Measurements from ENCODE around the gene UBAC2. TPM values are rescaled to one million over a fixed set of nuclear protein-coding genes. Genes with fewer than 3 reads are reported as not detected.
A peak's percentile ranks its signal among the peaks of the same experiment; 100 is the strongest.

The UBAC2 gene
- total and polyA plus RNA-seq, 2 experiments from 2014 or later = 78.2 to 83.1 TPM

DNA sequence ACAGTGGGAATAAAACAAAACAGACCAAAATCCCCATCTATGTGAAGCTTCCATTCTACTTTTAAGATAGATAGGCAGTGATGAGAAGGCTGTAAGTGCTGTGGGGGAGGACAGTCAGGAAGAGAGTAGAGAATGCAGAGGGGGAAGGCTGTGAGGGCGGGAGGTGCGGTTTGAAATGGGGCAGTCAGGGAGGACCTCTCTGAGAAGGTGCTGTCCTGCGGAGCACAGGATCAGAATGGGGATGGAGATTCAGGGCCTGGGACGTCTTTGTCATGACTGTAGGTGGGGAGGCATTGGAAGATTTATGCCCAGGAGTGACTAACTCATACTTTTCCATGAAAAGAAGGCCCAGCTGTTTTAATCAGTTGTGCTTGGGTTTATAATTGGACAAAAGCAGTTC is 110.5 kb downstream of the UBAC2 start:
- H3K36me3 ChIP-seq (replicated peaks; ENCODE audit: insufficient read depth, low read depth) = no peaks in the 10 kb centered on the region
- no peak overlapping the region for H2AFZ ChIP-seq
- DNase-seq (ENCODE audit: low spot score) = no peak
- no peak overlapping the region for H3K4me3 ChIP-seq
- H3K79me2 ChIP-seq = peaks cover 7% of the 10 kb centered on the region
- H3K9me3 ChIP-seq (ENCODE audit: low read depth) = no peaks in the 10 kb centered on the region
- H4K20me1 ChIP-seq (ENCODE audit: insufficient read depth, poor library complexity, severe bottlenecking) = no peaks in the 10 kb centered on the region
- H3K9me2 ChIP-seq (replicated peaks; ENCODE audit: insufficient read depth) = no peaks in the 10 kb centered on the region
- no peak overlapping the region for H3K4me2 ChIP-seq
- TF ChIP-seq EZH2phosphoT487 (IDR thresholded peaks at IDR 0.05; ENCODE audit: low read depth, severe bottlenecking, unreplicated experiment) = no peak
- TF ChIP-seq, protein P1, sequence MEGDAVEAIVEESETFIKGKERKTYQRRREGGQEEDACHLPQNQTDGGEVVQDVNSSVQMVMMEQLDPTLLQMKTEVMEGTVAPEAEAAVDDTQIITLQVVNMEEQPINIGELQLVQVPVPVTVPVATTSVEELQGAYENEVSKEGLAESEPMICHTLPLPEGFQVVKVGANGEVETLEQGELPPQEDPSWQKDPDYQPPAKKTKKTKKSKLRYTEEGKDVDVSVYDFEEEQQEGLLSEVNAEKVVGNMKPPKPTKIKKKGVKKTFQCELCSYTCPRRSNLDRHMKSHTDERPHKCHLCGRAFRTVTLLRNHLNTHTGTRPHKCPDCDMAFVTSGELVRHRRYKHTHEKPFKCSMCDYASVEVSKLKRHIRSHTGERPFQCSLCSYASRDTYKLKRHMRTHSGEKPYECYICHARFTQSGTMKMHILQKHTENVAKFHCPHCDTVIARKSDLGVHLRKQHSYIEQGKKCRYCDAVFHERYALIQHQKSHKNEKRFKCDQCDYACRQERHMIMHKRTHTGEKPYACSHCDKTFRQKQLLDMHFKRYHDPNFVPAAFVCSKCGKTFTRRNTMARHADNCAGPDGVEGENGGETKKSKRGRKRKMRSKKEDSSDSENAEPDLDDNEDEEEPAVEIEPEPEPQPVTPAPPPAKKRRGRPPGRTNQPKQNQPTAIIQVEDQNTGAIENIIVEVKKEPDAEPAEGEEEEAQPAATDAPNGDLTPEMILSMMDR (IDR thresholded peaks at IDR 0.05; ENCODE audit: poor library complexity) = no peak
- no peak for TF ChIP-seq EZH2 (IDR thresholded peaks at IDR 0.05; ENCODE audit: borderline replicate concordance)
- no peaks in the 10 kb centered on the region for H3K27me3 ChIP-seq
- H3K27ac ChIP-seq = peak overlapping the region; percentile 53
- H3K4me1 ChIP-seq (ENCODE audit: insufficient read depth) = peaks cover 24% of the 10 kb centered on the region
- WGBS (ENCODE audit: low lambda C conversion rate, missing lambda C conversion rate) = 91% methylated on average over 4 of the region's 4 CpGs

DNA sequence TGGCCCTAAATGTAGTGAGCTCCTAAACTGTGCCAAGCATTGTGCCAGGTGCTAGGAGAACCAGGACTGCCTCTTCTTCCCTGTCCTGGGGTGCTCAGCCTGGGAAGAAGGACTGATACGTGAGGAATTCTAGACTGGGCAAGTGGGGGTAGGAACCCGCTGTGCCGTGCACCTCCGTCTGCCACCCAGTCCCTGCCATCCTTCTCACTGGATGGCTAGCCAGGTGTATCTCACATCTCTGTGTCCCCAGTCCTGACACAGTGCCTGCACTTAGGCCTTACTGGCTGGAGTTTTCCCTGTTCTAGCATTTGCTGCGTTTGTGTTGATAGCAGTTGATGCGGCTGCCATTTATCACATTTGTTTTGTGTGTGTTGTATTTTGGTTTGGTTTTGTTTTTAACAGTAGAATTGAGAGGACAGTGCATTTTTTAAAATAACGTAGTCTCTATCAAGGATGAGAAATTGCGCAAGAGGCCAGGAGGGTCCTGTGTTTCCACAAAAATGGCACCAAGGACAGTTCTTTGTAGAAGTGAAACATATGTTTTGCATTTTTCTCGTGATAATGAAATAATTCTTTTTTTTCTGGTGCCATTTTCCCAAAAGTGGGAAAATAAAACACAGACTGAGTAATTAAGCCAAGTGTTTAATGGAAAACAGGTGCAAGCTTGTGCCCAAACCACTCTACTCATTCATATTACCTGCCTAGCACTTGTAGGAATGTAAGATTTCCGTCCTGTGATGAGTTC is 111.3 kb downstream of the UBAC2 start:
- no peak overlapping the region for H2AFZ ChIP-seq
- H3K27me3 ChIP-seq = no peaks in the 10 kb centered on the region
- peaks cover 7% of the 10 kb centered on the region for H3K79me2 ChIP-seq
- no peak overlapping the region for H3K4me2 ChIP-seq
- DNase-seq (ENCODE audit: low spot score) = no peak
- no peaks in the 10 kb centered on the region for H3K9me3 ChIP-seq (ENCODE audit: low read depth)
- no peaks in the 10 kb centered on the region for H3K36me3 ChIP-seq (replicated peaks; ENCODE audit: insufficient read depth, low read depth)
- no peak overlapping the region for H3K4me3 ChIP-seq
- TF ChIP-seq, protein P1 (IDR thresholded peaks at IDR 0.05; ENCODE audit: poor library complexity) = no peak
- TF ChIP-seq EZH2 (IDR thresholded peaks at IDR 0.05; ENCODE audit: borderline replicate concordance) = no peak
- no peak for TF ChIP-seq EZH2phosphoT487 (IDR thresholded peaks at IDR 0.05; ENCODE audit: low read depth, severe bottlenecking, unreplicated experiment)
- H3K9me2 ChIP-seq (replicated peaks; ENCODE audit: insufficient read depth) = no peaks in the 10 kb centered on the region
- peak overlapping the region; percentile 11 for H3K27ac ChIP-seq
- 94% methylated on average over 10 of the region's 10 CpGs for WGBS (ENCODE audit: low lambda C conversion rate, missing lambda C conversion rate)
- peaks cover 18% of the 10 kb centered on the region for H3K4me1 ChIP-seq (ENCODE audit: insufficient read depth)
- H4K20me1 ChIP-seq (ENCODE audit: insufficient read depth, poor library complexity, severe bottlenecking) = no peaks in the 10 kb centered on the region

DNA sequence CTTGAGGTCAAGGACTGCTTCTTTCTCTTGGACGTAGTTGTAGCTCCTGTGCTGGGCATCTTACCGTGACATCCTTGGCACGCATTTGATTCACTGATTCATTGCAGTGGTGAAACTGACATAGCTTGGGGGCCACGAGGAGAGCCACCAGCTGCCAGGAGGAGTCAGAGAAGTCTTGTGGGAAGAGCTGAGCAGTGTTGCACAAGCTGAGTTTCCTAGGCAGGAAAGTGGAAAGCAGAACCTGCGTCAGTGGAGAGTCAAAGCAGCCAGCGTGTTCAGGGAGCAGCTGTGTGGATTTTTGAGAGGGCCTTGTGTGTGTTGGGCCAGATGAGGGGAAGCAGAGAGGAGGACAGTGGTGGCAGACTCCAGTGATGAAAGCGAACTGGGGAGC is 111.8 kb downstream of the UBAC2 start:
- H4K20me1 ChIP-seq (ENCODE audit: insufficient read depth, poor library complexity, severe bottlenecking) = no peaks in the 10 kb centered on the region
- no peak overlapping the region for H2AFZ ChIP-seq
- H3K36me3 ChIP-seq (replicated peaks; ENCODE audit: insufficient read depth, low read depth) = no peaks in the 10 kb centered on the region
- no peak overlapping the region for H3K4me3 ChIP-seq
- H3K27me3 ChIP-seq = no peaks in the 10 kb centered on the region
- no peaks in the 10 kb centered on the region for H3K9me3 ChIP-seq (ENCODE audit: low read depth)
- H3K27ac ChIP-seq = peak overlapping the region; percentile 11
- peaks cover 7% of the 10 kb centered on the region for H3K79me2 ChIP-seq
- WGBS (ENCODE audit: low lambda C conversion rate, missing lambda C conversion rate) = 81% methylated on average over 7 of the region's 7 CpGs
- H3K9me2 ChIP-seq (replicated peaks; ENCODE audit: insufficient read depth) = no peaks in the 10 kb centered on the region
- peak; percentile 24 for DNase-seq (ENCODE audit: low spot score)
- TF ChIP-seq, protein P1 (IDR thresholded peaks at IDR 0.05; ENCODE audit: poor library complexity) = no peak
- TF ChIP-seq EZH2phosphoT487 (IDR thresholded peaks at IDR 0.05; ENCODE audit: low read depth, severe bottlenecking, unreplicated experiment) = no peak
- TF ChIP-seq EZH2 (IDR thresholded peaks at IDR 0.05; ENCODE audit: borderline replicate concordance) = no peak
- H3K4me1 ChIP-seq (ENCODE audit: insufficient read depth) = peaks cover 13% of the 10 kb centered on the region
- no peak overlapping the region for H3K4me2 ChIP-seq

Measured in hepatocyte (in vitro differentiated cells).